ENCODE measurements around the gene SH3TC1.

SH3TC1 gene

GRCh38 chr4:8267077-8267476, 68.0 kb downstream of the SH3TC1 start:
- DNase-seq: no peak

- DNase-seq: no peak
These were observed 69.1 kb downstream of the SH3TC1 start for GRCh38 chr4:8268211-8268610.

- DNase-seq: no peak
These were observed 69.9 kb downstream of the SH3TC1 start for GRCh38 chr4:8268901-8269534.

GRCh38 chr4:8269535-8270417, 70.7 kb downstream of the SH3TC1 start, which contains the start of gene HTRA3:
TSS of gene HTRA3 (plus strand) at chr4:8269754. CDS start at chr4:8269969, 215 bp downstream.
- no peak for DNase-seq

- no peak for DNase-seq
These were observed 71.3 kb downstream of the SH3TC1 start for GRCh38 chr4:8270418-8270771.

GRCh38 chr4:8270912-8271815, 72.1 kb downstream of the SH3TC1 start:
- no peak for DNase-seq

- DNase-seq: no peak
These were observed 72.7 kb downstream of the SH3TC1 start for GRCh38 chr4:8271821-8272220.

GRCh38 chr4:8272472-8273428, 73.7 kb downstream of the SH3TC1 start:
- no peak for DNase-seq

- DNase-seq: no peak
These were observed 74.4 kb downstream of the SH3TC1 start for GRCh38 chr4:8273450-8273849.

GRCh38 chr4:8274066-8274652, 75.1 kb downstream of the SH3TC1 start:
- no peak for DNase-seq

- DNase-seq: no peak
These were observed 75.9 kb downstream of the SH3TC1 start for GRCh38 chr4:8274765-8275547.

- DNase-seq: no peak
These were observed 76.4 kb downstream of the SH3TC1 start for GRCh38 chr4:8275548-8275910.

- DNase-seq: no peak
These were observed 77.5 kb downstream of the SH3TC1 start for GRCh38 chr4:8276358-8277240.

GRCh38 chr4:8277356-8278008, 78.4 kb downstream of the SH3TC1 start:
- DNase-seq: no peak

- DNase-seq: no peak
These were observed 78.9 kb downstream of the SH3TC1 start for GRCh38 chr4:8278009-8278395.

GRCh38 chr4:8278421-8279287, 79.6 kb downstream of the SH3TC1 start:
- no peak for DNase-seq

- no peak for DNase-seq
These were observed 80.4 kb downstream of the SH3TC1 start for GRCh38 chr4:8279321-8280157.

All from NCI-H1417 treated with DMSO at 0.1 percent for 48 hours (cell line).